HCT116 (cell line): ENCODE results near the gene TM9SF1. TPM values are rescaled to one million over a fixed set of nuclear protein-coding genes. Genes with fewer than 3 reads are reported as not detected.

Experiments used
- ATAC-seq: fragments of 200-7000 bp; cut with Tn5 transposase; 2 replicates; pipeline ENCODE4 v1.9.1; 2020; ENCODE audit warnings: mild to moderate bottlenecking, moderate library complexity
- BruUV-seq: library from RNA; stranded (reverse); fragments of 400-500 nt; replicated peaks from 2 replicates; lab custom pipeline; 2021; lab: Mats Ljungman, UMichigan
- CTCF ChIA-PET: fragments of 300-600 bp; sonication (Branson Sonifier 250); formaldehyde crosslinking; loops from one replicate; lab custom pipeline; 2021; ENCODE audit warnings: antibody characterized with exemption; lab: Charles Lee
- POLR2A ChIA-PET: fragments of 300-600, 350-600 bp; sonication (Branson Sonifier 250); formaldehyde crosslinking; loops from one replicate; lab custom pipeline; 2021; ENCODE audit warnings: antibody characterized with exemption; lab: Charles Lee
- RAD21 ChIA-PET, 2 experiments: fragments of 300-600 bp; sonication (Branson Sonifier 250); formaldehyde crosslinking; loops; one replicate each; lab custom pipeline; 2023; ENCODE audit warnings: low total read pairs in 2 of 2; ENCODE audit not compliant: uncharacterized antibody in 2 of 2, unreplicated experiment in 2 of 2, low non-redundant PET in 1 of 2; lab: Charles Lee
- DNase-seq: peaks from one replicate; pipeline ENCODE4 v3.0.0-alpha.2; 2010; ENCODE audit warnings: low read depth, low spot score
- H2AFZ ChIP-seq: fragments of 200-600 bp; shearing (Covaris generic), sonication (generic); 2 replicates; pipeline ENCODE4 v1.6.1; 2017; ENCODE audit warnings: low read depth, mixed run types, mixed read lengths, antibody characterized with exemption, low read length; ENCODE audit not compliant: poor library complexity, severe bottlenecking
- H3K27ac ChIP-seq: 2 replicates; pipeline ENCODE4 v1.5.1; 2012; ENCODE audit warnings: low read depth, low read length
- H3K27me3 ChIP-seq: fragments of 200-600 bp; sonication (generic); 2 replicates; pipeline ENCODE4 v1.6.1; 2016; ENCODE audit warnings: mixed run types, low read length, mixed read lengths; ENCODE audit not compliant: insufficient read depth
- H3K36me3 ChIP-seq, 2 experiments: fragments of 200-500 bp in 1 of 2; fragments of 200-600 bp in 1 of 2; sonication (Bioruptor generic) in 1 of 2; sonication (generic) in 1 of 2; 2 replicates each; pipeline versions ENCODE4 v1.5.1 to v1.6.1; 2014 to 2016; ENCODE audit warnings: low read length in 2 of 2, inconsistent platforms in 1 of 2, mixed read lengths in 1 of 2, mixed run types in 1 of 2; ENCODE audit not compliant: insufficient read depth in 2 of 2, control insufficient read depth in 1 of 2
- H3K4me1 ChIP-seq, 2 experiments: fragments of 200-600 bp in 1 of 2; sonication (generic) in 1 of 2; 2 replicates each; pipeline versions ENCODE4 v1.5.1 to v1.6.1; 2012 to 2017; ENCODE audit warnings: low read length in 2 of 2, inconsistent platforms in 1 of 2, mild to moderate bottlenecking in 1 of 2, mixed read lengths in 1 of 2, mixed run types in 1 of 2, moderate library complexity in 1 of 2; ENCODE audit not compliant: insufficient read depth in 2 of 2, control insufficient read depth in 1 of 2
- H3K4me2 ChIP-seq: fragments of 200-600 bp; sonication (generic); 2 replicates; pipeline ENCODE4 v1.6.1; 2017; ENCODE audit warnings: mixed run types, low read length, mixed read lengths
- H3K4me3 ChIP-seq, 2 experiments: fragments of 200-600 bp in 1 of 2; sonication (generic) in 1 of 2; replicated peaks in 1 of 2; 2 replicates each; pipeline ENCODE4 v1.5.1; 2011 to 2016; ENCODE audit warnings: low read length in 2 of 2, control low read depth in 1 of 2, low read depth in 1 of 2, mild to moderate bottlenecking in 1 of 2, mixed read lengths in 1 of 2, mixed run types in 1 of 2
- H3K79me2 ChIP-seq: fragments of 200-600 bp; sonication (generic); 2 replicates; pipeline ENCODE4 v1.6.1; 2017; ENCODE audit warnings: mild to moderate bottlenecking, mixed run types, low read length, moderate library complexity, mixed read lengths; ENCODE audit not compliant: insufficient read depth
- H3K9ac ChIP-seq: fragments of 200-600 bp; sonication (generic); 2 replicates; pipeline ENCODE4 v1.6.1; 2016; ENCODE audit warnings: low read length, mixed read lengths
- H3K9me2 ChIP-seq: fragments of 200-600 bp; sonication (generic), shearing (Covaris generic); 2 replicates; pipeline ENCODE4 v1.6.1; 2017; ENCODE audit warnings: mixed run types, mild to moderate bottlenecking, moderate library complexity; ENCODE audit not compliant: insufficient read depth
- H3K9me3 ChIP-seq, 2 experiments: fragments of 200-500 bp in 1 of 2; fragments of 200-600 bp in 1 of 2; sonication (Bioruptor generic) in 1 of 2; sonication (generic) in 1 of 2; 2 replicates each; pipeline ENCODE4 v1.6.1; 2014 to 2017; ENCODE audit warnings: low read length in 2 of 2, mixed read lengths in 2 of 2, inconsistent platforms in 1 of 2, low read depth in 1 of 2, mild to moderate bottlenecking in 1 of 2, mixed run types in 1 of 2, moderate library complexity in 1 of 2; ENCODE audit not compliant: control insufficient read depth in 1 of 2, insufficient read depth in 1 of 2
- H4K20me1 ChIP-seq: fragments of 200-600 bp; sonication (generic), shearing (Covaris generic); 2 replicates; pipeline ENCODE4 v1.6.1; 2017; ENCODE audit warnings: mixed run types, mild to moderate bottlenecking, moderate library complexity; ENCODE audit not compliant: insufficient read depth
- ATF3 ChIP-seq: IDR thresholded peaks from 2 replicates; pipeline ENCODE4 v1.6.1; 2012
- CBX3 ChIP-seq: IDR thresholded peaks from 2 replicates; pipeline ENCODE4 v1.6.1; 2012; ENCODE audit warnings: low read depth
- CEBPB ChIP-seq: IDR thresholded peaks from 2 replicates; pipeline ENCODE4 v1.6.1; 2012; ENCODE audit warnings: low read depth
- CTCF ChIP-seq, 3 experiments: fragments of 200-600 bp in 1 of 3; sonication (generic) in 1 of 3; IDR thresholded peaks in 2 of 3; conservative IDR thresholded peaks in 1 of 3; 2 replicates each; pipeline ENCODE4 v1.5.1; 2012 to 2017; ENCODE audit warnings: low read depth in 2 of 3, low read length in 2 of 3, antibody characterized with exemption in 1 of 3, borderline replicate concordance in 1 of 3, control low read depth in 1 of 3, mild to moderate bottlenecking in 1 of 3, mixed read lengths in 1 of 3, mixed run types in 1 of 3, moderate library complexity in 1 of 3; ENCODE audit not compliant: insufficient read depth in 1 of 3
- EGR1 ChIP-seq: IDR thresholded peaks from 2 replicates; pipeline ENCODE4 v1.6.1; 2012; ENCODE audit warnings: low read depth
- ELF1 ChIP-seq: IDR thresholded peaks from 2 replicates; pipeline ENCODE4 v1.6.1; 2012; ENCODE audit warnings: low read depth, borderline replicate concordance
- EZH2 ChIP-seq: fragments of 200-600 bp; sonication (generic); IDR thresholded peaks from 2 replicates; pipeline ENCODE4 v1.6.1; 2017; ENCODE audit warnings: antibody characterized with exemption, mixed run types
- FOSL1 ChIP-seq: IDR thresholded peaks from 2 replicates; pipeline ENCODE4 v1.6.1; 2012; ENCODE audit warnings: low read depth
- JUND ChIP-seq: IDR thresholded peaks from 2 replicates; pipeline ENCODE4 v1.6.1; 2012
- POLR2A ChIP-seq: IDR thresholded peaks from 2 replicates; pipeline ENCODE4 v1.7.0; 2011; ENCODE audit warnings: borderline replicate concordance; ENCODE audit not compliant: insufficient read depth, insufficient read length; ENCODE audit errors: extremely low read depth
- POLR2AphosphoS5 ChIP-seq: IDR thresholded peaks from 2 replicates; pipeline ENCODE4 v1.6.1; 2011; ENCODE audit warnings: mild to moderate bottlenecking, low read depth, low read length, moderate library complexity
- RAD21 ChIP-seq: IDR thresholded peaks from 2 replicates; pipeline ENCODE4 v1.6.1; 2012; ENCODE audit warnings: low read depth, mild to moderate bottlenecking
- SIN3A ChIP-seq: IDR thresholded peaks from 2 replicates; pipeline ENCODE4 v1.6.1; 2012; ENCODE audit warnings: low read depth
- SP1 ChIP-seq: IDR thresholded peaks from 2 replicates; pipeline ENCODE4 v1.6.1; 2012; ENCODE audit warnings: low read depth
- SRF ChIP-seq: IDR thresholded peaks from 2 replicates; pipeline ENCODE4 v1.6.1; 2012; ENCODE audit warnings: low read depth
- YY1 ChIP-seq: IDR thresholded peaks from 2 replicates; pipeline ENCODE4 v1.6.1; 2011; ENCODE audit warnings: low read length, low read depth, moderate library complexity, mild to moderate bottlenecking; ENCODE audit not compliant: insufficient replicate concordance; ENCODE audit errors: extremely low read depth
- ZFX ChIP-seq: fragments of 450-650 bp; IDR thresholded peaks from 2 replicates; pipeline ENCODE4 v1.6.1; 2017
- ZNF274 ChIP-seq: fragments of 200-500 bp; sonication (Bioruptor generic); IDR thresholded peaks from 2 replicates; pipeline ENCODE4 v1.6.1; 2014; ENCODE audit warnings: mild to moderate bottlenecking, low read depth, low read length, inconsistent platforms
- intact Hi-C: fragments of 100-400 bp; cut with micrococcal nuclease; formaldehyde crosslinking; loops from 2 replicates; pipeline ENCODE4 v1.10.0; 2022
- total RNA-seq: library from RNA; stranded (reverse); gene quantifications from one replicate; pipeline ENCODE4 v1.2.1, GENCODE V29; 2021; ENCODE audit not compliant: unreplicated experiment
- TF ChIP-seq, protein P1 (sequence below): IDR thresholded peaks from 2 replicates; pipeline ENCODE4 v1.6.1; 2011; ENCODE audit warnings: mild to moderate bottlenecking, low read length, moderate library complexity; ENCODE audit not compliant: insufficient replicate concordance; ENCODE audit errors: extremely low read depth

TM9SF1 gene
- total RNA-seq, 1 experiment from 2014 or later, result 35.2 TPM

DNA sequence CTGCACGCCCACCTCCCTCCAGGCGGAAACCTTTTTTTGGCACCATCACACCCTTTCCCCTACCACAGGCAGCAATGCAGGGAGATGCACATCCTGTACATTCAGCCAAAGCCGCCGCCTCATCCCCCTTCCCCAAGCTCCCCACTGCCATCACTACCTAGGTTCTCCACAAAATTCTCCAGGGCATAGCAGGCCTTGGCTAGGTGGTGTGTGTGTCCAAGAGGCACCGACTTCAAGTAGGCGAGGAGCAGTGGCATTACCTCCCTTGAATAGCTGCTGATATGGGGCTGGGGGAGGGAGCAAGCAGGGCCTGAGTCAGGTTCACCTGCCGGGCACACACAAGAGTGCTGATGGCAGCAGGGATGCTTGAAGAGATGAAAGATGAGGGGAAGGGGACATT, 10.2 kb downstream of the TM9SF1 start (continued):
- TF ChIP-seq SRF (no peak), CTCF (IDR thresholded peaks at IDR 0.05 in 2 of 3, conservative IDR thresholded peaks at IDR 0.05 in 1 of 3; ENCODE audit: borderline replicate concordance in 1 of 3, insufficient read depth in 1 of 3, low read depth in 2 of 3, low read length in 2 of 3) (no peak), CBX3 (no peak), ZNF274 (no peak)

DNA sequence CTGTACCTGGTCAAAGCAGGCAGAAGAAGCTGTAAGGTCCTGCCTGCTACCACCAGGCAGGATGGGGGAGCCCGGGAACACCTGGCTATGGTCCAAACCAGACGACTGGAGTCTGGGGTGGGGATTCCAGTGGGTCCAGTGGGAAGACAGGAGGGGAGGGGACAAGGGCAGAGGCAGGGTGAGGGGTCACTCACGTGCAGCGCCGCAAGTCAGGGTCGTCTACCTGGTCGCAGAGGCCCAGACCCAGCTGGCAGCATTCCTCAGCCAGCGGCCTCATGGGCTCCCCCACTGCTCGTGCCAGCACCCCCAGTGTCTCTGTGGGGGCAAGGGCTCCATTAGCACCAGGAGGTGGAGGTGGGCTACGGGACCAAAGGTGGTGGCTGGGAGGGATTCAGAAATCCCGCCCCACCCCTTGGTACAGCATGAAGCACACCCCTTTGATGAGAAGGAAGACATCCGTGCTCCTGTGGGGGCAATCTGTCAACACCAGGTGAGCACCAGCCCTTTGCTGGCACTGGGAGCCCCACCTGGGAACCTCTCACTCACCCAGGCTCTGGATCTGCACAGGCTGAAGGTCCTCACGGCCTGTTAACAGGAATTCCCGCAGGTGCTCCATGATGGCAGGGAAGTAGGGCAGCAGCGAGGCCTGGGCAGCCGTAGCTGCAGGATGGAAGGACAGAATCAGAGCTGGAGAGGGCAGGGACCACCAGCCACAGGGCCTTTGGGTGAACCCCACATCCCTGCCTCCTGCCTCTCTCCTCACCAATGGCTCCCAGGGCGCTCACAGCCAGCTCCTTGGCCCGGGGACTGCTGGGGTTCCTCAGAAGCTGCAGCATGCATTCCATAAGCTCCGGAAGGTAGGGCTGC, 10.9 kb downstream of the TM9SF1 start:
- no peak overlapping the region for H3K9ac ChIP-seq
- no peak overlapping the region for H3K4me3 ChIP-seq
- H3K4me1 ChIP-seq, result peaks cover 11 to 13% of the 10 kb centered on the region in 2 experiments
- BruUV-seq, result no TSS peak
- no peaks in the 10 kb centered on the region for H3K27me3 ChIP-seq
- DNase-seq (no peak), ATAC-seq (no peak)
- POLR2A ChIA-PET, result no interaction called here
- peaks cover 40 to 59% of the 10 kb centered on the region in 2 experiments; a peak in 3 of 4 replicates for H3K36me3 ChIP-seq
- H4K20me1 ChIP-seq, result no peaks in the 10 kb centered on the region
- no peaks in the 10 kb centered on the region for H3K9me2 ChIP-seq
- H2AFZ ChIP-seq, result no peak overlapping the region
- H3K9me3 ChIP-seq, result no peaks in the 10 kb centered on the region
- RAD21 ChIA-PET, result no interaction called here
- intact Hi-C loops, result no loop called here
- H3K4me2 ChIP-seq, result no peak overlapping the region
- H3K79me2 ChIP-seq, result peaks cover 37% of the 10 kb centered on the region
- CTCF ChIA-PET, result no interaction called here
- H3K27ac ChIP-seq, result no peak overlapping the region
- TF ChIP-seq ELF1 (no peak), SP1 (no peak), SIN3A (no peak), CTCF (IDR thresholded peaks at IDR 0.05 in 2 of 3, conservative IDR thresholded peaks at IDR 0.05 in 1 of 3; ENCODE audit: borderline replicate concordance in 1 of 3, insufficient read depth in 1 of 3, low read depth in 2 of 3, low read length in 2 of 3) (no peak), ZFX (no peak), RAD21 (no peak), JUND (no peak), POLR2AphosphoS5 (no peak), POLR2A (no peak), EZH2 (no peak), EGR1 (no peak), CEBPB (no peak), FOSL1 (no peak), SRF (no peak), ATF3 (no peak), YY1 (no peak)
- TF ChIP-seq, protein P1, sequence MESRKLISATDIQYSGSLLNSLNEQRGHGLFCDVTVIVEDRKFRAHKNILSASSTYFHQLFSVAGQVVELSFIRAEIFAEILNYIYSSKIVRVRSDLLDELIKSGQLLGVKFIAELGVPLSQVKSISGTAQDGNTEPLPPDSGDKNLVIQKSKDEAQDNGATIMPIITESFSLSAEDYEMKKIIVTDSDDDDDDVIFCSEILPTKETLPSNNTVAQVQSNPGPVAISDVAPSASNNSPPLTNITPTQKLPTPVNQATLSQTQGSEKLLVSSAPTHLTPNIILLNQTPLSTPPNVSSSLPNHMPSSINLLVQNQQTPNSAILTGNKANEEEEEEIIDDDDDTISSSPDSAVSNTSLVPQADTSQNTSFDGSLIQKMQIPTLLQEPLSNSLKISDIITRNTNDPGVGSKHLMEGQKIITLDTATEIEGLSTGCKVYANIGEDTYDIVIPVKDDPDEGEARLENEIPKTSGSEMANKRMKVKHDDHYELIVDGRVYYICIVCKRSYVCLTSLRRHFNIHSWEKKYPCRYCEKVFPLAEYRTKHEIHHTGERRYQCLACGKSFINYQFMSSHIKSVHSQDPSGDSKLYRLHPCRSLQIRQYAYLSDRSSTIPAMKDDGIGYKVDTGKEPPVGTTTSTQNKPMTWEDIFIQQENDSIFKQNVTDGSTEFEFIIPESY, result no peak
